ENCODE results near the gene CDH11. TPM values are rescaled to one million over a fixed set of nuclear protein-coding genes. Genes with fewer than 3 reads are reported as not detected.

Gene CDH11, protein sequence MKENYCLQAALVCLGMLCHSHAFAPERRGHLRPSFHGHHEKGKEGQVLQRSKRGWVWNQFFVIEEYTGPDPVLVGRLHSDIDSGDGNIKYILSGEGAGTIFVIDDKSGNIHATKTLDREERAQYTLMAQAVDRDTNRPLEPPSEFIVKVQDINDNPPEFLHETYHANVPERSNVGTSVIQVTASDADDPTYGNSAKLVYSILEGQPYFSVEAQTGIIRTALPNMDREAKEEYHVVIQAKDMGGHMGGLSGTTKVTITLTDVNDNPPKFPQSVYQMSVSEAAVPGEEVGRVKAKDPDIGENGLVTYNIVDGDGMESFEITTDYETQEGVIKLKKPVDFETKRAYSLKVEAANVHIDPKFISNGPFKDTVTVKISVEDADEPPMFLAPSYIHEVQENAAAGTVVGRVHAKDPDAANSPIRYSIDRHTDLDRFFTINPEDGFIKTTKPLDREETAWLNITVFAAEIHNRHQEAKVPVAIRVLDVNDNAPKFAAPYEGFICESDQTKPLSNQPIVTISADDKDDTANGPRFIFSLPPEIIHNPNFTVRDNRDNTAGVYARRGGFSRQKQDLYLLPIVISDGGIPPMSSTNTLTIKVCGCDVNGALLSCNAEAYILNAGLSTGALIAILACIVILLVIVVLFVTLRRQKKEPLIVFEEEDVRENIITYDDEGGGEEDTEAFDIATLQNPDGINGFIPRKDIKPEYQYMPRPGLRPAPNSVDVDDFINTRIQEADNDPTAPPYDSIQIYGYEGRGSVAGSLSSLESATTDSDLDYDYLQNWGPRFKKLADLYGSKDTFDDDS
- total RNA-seq, result 5.8 and 22.9 TPM in 2 replicates

GRCh38 chr16:65121870-65122723 is at the start of gene CDH11:
CDH11 (minus strand) TSS chr16:65122063; CDS start chr16:65004869, 117,194 bp downstream.
- TF ChIP-seq CTCF (conservative IDR thresholded peaks at IDR 0.05; ENCODE audit: low read depth, low read length), result no peak
- DNase-seq (ENCODE audit: low read depth), result no peak
- peak within 1 kb of the TSS; percentile 44 for H3K4me3 ChIP-seq (ENCODE audit: low read depth, low read length)

DNA sequence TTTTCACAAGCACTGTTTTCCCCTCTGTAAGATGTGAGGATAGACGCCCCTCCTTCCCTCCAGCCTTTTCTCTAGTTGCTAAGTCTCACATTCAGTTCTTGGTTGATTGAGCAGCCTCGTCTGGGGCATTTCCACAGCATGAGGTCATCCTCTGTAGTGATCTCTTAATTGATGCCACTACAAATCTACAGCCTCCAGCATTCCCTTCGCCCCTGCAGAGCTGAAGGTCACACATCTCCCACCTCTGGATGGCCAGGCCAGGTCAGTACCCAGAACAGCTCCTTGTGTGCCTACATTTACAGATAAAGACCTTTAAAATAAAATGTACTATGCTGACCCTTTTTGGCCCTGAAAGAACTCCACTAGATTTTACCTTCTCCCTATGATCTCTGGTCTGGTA is 32.5 kb upstream of the CDH11 start:
- no peak overlapping the region for H3K4me3 ChIP-seq (ENCODE audit: low read depth, low read length)
- TF ChIP-seq CTCF (conservative IDR thresholded peaks at IDR 0.05; ENCODE audit: low read depth, low read length), result no peak
- no peak for DNase-seq (ENCODE audit: low read depth)

GRCh38 chr16:65153365-65154105 is 31.7 kb upstream of the CDH11 start:
- H3K4me3 ChIP-seq (ENCODE audit: low read depth, low read length), result no peak overlapping the region
- no peak for DNase-seq (ENCODE audit: low read depth)
- TF ChIP-seq CTCF (conservative IDR thresholded peaks at IDR 0.05; ENCODE audit: low read depth, low read length), result no peak

DNA sequence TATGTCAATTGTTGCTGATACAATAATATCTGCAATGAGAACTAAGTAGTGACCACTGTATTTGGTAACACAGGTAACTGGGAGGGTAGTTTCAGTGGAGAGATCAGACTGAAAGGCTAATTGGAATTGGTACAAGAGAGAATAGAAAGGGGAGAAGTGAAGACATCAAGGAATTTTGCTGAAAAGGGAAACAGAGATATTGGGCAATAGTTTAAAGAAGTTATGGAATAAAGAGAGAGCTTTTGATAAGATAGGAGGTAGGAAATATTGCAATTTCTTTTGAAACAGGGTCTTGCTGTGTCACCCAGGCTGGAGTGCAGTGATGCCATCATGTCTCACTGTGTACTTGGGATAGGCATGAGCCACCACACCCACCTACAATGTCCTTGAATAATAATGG is 26.9 kb upstream of the CDH11 start:
- no peak for TF ChIP-seq CTCF (conservative IDR thresholded peaks at IDR 0.05; ENCODE audit: low read depth, low read length)
- no peak overlapping the region for H3K4me3 ChIP-seq (ENCODE audit: low read depth, low read length)
- DNase-seq (ENCODE audit: low read depth), result no peak

DNA sequence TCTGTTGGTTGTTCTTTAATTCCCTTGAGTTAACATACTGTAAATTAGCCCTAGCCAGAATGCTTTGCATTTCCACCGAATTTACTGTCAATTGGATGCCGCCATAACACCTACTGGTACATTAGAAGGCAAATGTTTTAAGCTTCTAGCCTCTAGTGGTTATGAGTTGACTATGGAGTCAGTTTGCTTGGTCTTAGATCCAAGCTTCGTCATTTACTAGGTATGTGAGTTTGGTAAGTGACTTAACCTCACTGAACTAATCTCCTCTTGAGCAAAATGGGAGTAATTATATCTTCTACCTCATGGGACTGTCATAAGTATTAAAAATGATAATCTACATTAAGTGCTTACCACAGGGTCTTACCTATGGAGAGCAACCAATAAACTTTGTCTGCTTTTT is 20.4 kb upstream of the CDH11 start:
- H3K4me3 ChIP-seq (ENCODE audit: low read depth, low read length), result no peak overlapping the region
- no peak for DNase-seq (ENCODE audit: low read depth)
- TF ChIP-seq CTCF (conservative IDR thresholded peaks at IDR 0.05; ENCODE audit: low read depth, low read length), result no peak

GRCh38 chr16:65136681-65137080 is 14.8 kb upstream of the CDH11 start:
- no peak for DNase-seq (ENCODE audit: low read depth)
- TF ChIP-seq CTCF (conservative IDR thresholded peaks at IDR 0.05; ENCODE audit: low read depth, low read length), result no peak
- H3K4me3 ChIP-seq (ENCODE audit: low read depth, low read length), result no peak overlapping the region

Measured in epithelial cell of proximal tubule (primary cell).